BE2C (cell line): ENCODE measurements around the gene KIF5C.

Source experiments
- DNase-seq: peaks from one replicate; pipeline ENCODE4 v3.0.0-alpha.2; 2020
- H3K27me3 ChIP-seq: fragments of 250-450 bp; sonication (Bioruptor Pico); 2 replicates; pipeline ENCODE4 v1.5.1; 2020; ENCODE audit warnings: mild to moderate bottlenecking
- H3K36me3 ChIP-seq: fragments of 250-450 bp; sonication (Bioruptor Pico); 2 replicates; pipeline ENCODE4 v1.5.1; 2020; ENCODE audit warnings: mild to moderate bottlenecking
- H3K4me1 ChIP-seq: fragments of 250-450 bp; sonication (Bioruptor Pico); 2 replicates; pipeline ENCODE4 v1.5.1; 2020
- H3K4me3 ChIP-seq: 2 replicates; pipeline ENCODE4 v1.5.1; 2011; ENCODE audit warnings: low read depth, low read length
- H3K9me3 ChIP-seq: fragments of 250-450 bp; sonication (Bioruptor Pico); 2 replicates; pipeline ENCODE4 v1.5.1; 2020
- CTCF ChIP-seq: IDR thresholded peaks from 2 replicates; pipeline ENCODE4 v1.5.1; 2012; ENCODE audit warnings: mild to moderate bottlenecking, low read depth, low read length

KIF5C gene

GRCh38 chr2:149012545-149012944 lies 137.5 kb downstream of the KIF5C start:
- H3K4me3 ChIP-seq: no peak overlapping the region
- TF ChIP-seq CTCF: no peak
- no peaks in the 10 kb centered on the region for H3K4me1 ChIP-seq
- H3K27me3 ChIP-seq: no peaks in the 10 kb centered on the region
- DNase-seq: no peak
- no peaks in the 10 kb centered on the region; the same call in 1 of the 2 replicates for H3K36me3 ChIP-seq
- H3K9me3 ChIP-seq: no peaks in the 10 kb centered on the region

GRCh38 chr2:149015501-149015900 lies 140.5 kb downstream of the KIF5C start:
- Histone ChIP-seq H3K27me3 (no peaks in the 10 kb centered on the region), H3K9me3 (no peaks in the 10 kb centered on the region), H3K4me1 (no peaks in the 10 kb centered on the region), H3K36me3 (no peaks in the 10 kb centered on the region; the same call in 1 of the 2 replicates), H3K4me3 (no peak overlapping the region)
- no peak for DNase-seq
- no peak for TF ChIP-seq CTCF

DNA sequence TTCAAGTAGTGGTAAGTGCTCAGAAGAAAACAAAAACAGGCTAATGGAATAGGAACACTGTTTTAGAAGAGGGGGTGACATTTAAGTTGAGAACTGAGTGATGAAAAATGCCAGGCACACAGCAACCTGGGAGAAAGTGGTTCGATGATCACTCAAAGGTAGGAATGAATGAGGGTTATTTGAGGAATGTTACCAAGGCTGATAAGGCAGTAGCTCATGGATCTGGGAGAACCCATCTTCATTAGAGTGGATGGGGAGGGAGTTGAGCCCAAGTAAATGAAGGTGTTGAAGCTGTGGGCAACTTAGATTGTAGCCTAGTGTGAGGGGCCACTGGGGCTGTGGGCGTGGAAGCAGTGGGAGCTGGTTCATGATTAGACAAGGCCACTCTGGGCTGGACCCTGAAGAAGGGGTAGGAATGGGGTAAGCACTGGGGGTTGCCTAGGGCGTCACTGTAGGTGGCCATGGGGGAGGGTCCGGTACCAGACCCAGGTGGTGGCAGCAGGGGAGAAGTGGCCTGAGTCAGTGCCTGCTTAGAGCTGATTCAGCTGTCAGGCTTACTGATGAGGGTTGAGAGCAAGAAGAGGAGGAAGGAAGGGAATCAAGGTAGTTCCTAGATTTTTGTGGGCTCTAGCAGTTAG lies 141.0 kb downstream of the KIF5C start:
- no peak overlapping the region for H3K4me3 ChIP-seq
- no peaks in the 10 kb centered on the region for H3K4me1 ChIP-seq
- no peaks in the 10 kb centered on the region for H3K9me3 ChIP-seq
- no peaks in the 10 kb centered on the region; the same call in 1 of the 2 replicates for H3K36me3 ChIP-seq
- TF ChIP-seq CTCF: no peak
- no peaks in the 10 kb centered on the region for H3K27me3 ChIP-seq
- no peak for DNase-seq

DNA sequence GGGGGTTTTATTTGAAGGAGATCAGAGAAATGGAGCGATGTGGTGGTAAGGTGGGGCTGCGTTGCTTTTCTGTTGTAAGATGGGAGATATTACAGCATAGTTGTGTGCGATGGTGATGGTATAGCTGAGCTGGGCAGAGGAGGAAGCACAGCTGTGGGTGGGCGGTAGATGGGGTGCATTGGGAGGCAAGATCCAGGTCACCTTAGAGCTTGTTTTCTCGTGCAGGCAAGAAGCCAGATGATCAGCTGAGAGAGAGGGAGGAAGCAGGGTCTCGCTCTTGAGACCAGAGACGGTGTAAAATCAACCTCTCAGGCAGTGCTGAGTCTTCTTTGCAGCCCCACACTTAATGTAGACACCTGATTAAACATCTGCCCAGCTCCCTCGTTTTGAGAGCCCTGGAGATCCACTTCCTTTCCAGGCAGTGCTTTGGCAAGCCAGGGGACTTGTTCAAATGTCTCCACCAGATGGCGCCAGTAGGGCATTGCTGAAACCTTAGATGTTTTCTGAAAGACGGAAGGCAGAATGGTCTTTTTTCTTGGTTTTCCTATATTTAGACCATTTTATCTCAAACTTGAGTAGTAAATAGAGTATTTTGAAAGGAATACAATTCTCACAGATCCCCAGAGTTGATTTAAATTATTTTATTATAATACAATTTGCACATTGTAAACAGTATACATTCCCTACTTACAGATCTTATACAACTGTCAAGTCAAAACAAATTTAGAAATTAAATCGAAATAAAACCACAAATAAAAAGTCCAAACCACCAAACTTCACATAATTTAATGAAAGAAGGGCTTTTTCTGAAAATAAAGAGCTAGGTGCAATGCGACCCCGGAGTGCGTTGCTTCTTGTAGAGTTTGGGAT lies 142.3 kb downstream of the KIF5C start:
- Histone ChIP-seq H3K27me3 (no peaks in the 10 kb centered on the region), H3K9me3 (no peaks in the 10 kb centered on the region), H3K36me3 (no peaks in the 10 kb centered on the region), H3K4me3 (no peak overlapping the region), H3K4me1 (no peaks in the 10 kb centered on the region)
- DNase-seq: peak; percentile 65
- peak; percentile 78 for TF ChIP-seq CTCF

DNA sequence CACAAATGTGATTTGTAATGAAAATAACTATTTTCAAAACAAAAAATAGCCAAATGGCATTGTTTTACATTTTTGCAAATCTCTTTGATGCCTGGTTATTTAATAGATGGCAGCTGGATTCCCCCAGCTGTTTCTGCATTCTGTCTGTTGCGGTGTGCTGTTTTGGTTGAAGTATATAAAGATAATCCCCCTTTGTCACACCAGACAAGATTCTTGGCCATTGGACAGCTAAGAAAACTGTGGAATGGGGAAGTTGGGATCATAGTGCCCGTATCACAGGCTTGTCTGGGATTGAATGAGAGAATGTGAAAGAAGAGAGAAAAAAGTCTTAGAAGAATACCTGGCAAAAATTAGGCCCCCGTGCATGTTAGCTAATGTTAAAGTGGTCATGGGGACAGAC lies 144.0 kb downstream of the KIF5C start:
- no peaks in the 10 kb centered on the region for H3K36me3 ChIP-seq
- no peak for DNase-seq
- H3K4me1 ChIP-seq: no peaks in the 10 kb centered on the region
- H3K9me3 ChIP-seq: no peaks in the 10 kb centered on the region
- no peak overlapping the region for H3K4me3 ChIP-seq
- no peak for TF ChIP-seq CTCF
- no peaks in the 10 kb centered on the region for H3K27me3 ChIP-seq

- DNase-seq: no peak
- H3K4me1 ChIP-seq: no peaks in the 10 kb centered on the region
- no peak overlapping the region for H3K4me3 ChIP-seq
- H3K27me3 ChIP-seq: no peaks in the 10 kb centered on the region
- no peaks in the 10 kb centered on the region for H3K36me3 ChIP-seq
- no peaks in the 10 kb centered on the region for H3K9me3 ChIP-seq
- TF ChIP-seq CTCF: no peak
These were observed 144.7 kb downstream of the KIF5C start for GRCh38 chr2:149019768-149020167.
